Stimulated activated CD8-positive, alpha-beta memory T cell treated with anti-CD3 and anti-CD28 coated beads, Interleukin-12 subunit alpha, Interleukin-12 subunit beta, amount 100 ng/mL, for 1 hour (primary cell): ENCODE measurements around the gene PRKAR1B.

Experiments used
- DNase-seq: peaks from one replicate; pipeline ENCODE4 v3.0.0-alpha.2; 2020; ENCODE audit warnings: low read depth

The PRKAR1B gene

GRCh38 chr7:572416-573268, 154.4 kb downstream of the PRKAR1B start:
- no peak for DNase-seq

GRCh38 chr7:571718-572415, 155.2 kb downstream of the PRKAR1B start:
- DNase-seq = no peak

GRCh38 chr7:571096-571717, 155.9 kb downstream of the PRKAR1B start:
- DNase-seq = no peak

- no peak for DNase-seq
Measured at GRCh38 chr7:570801-571070, 156.3 kb downstream of the PRKAR1B start.

GRCh38 chr7:569996-570800, 156.9 kb downstream of the PRKAR1B start:
- no peak for DNase-seq

- DNase-seq = no peak
Measured at GRCh38 chr7:569071-569855, 157.8 kb downstream of the PRKAR1B start.

- no peak for DNase-seq
Measured at GRCh38 chr7:568031-568951, 158.8 kb downstream of the PRKAR1B start.

GRCh38 chr7:567305-567883, 159.7 kb downstream of the PRKAR1B start:
- no peak for DNase-seq

GRCh38 chr7:566100-566499, 161.0 kb downstream of the PRKAR1B start:
- no peak for DNase-seq

- DNase-seq = no peak
Measured at GRCh38 chr7:564176-564865, 162.8 kb downstream of the PRKAR1B start.

GRCh38 chr7:563629-564170, 163.4 kb downstream of the PRKAR1B start:
- no peak for DNase-seq

GRCh38 chr7:562789-563628, 164.1 kb downstream of the PRKAR1B start:
- no peak for DNase-seq

GRCh38 chr7:562374-562675, 164.8 kb downstream of the PRKAR1B start:
- DNase-seq = no peak

GRCh38 chr7:561631-562373, 165.3 kb downstream of the PRKAR1B start:
- no peak for DNase-seq

- DNase-seq = no peak
Measured at GRCh38 chr7:560966-561630, 166.0 kb downstream of the PRKAR1B start.

- DNase-seq = no peak
Measured at GRCh38 chr7:559396-559705, 167.7 kb downstream of the PRKAR1B start.

- DNase-seq = no peak
Measured at GRCh38 chr7:557558-557881, 169.6 kb downstream of the PRKAR1B start.
